ENCODE measurements around the gene TMEM200B. TPM values are rescaled to one million over a fixed set of nuclear protein-coding genes. Genes with fewer than 3 reads are reported as not detected.
A peak's percentile ranks its signal among the peaks of the same experiment; 100 is the strongest.
"Not testable (repeated sequence)": the region's sequence is repeated elsewhere in the genome, so short reads cannot be mapped to it uniquely, and the experiment has no call there.

The TMEM200B gene
- total RNA-seq, 1 experiment from 2014 or later: 1.1 TPM

- CTCF ChIA-PET: no interaction called here
- H3K4me1 ChIP-seq (ENCODE audit: insufficient read depth, low read length, poor library complexity, severe bottlenecking): peaks cover 24% of the 10 kb centered on the region
- BruUV-seq (replicated peaks): no TSS peak
- peak; percentile 83 for DNase-seq (ENCODE audit: low spot score)
- intact Hi-C loops (cut with micrococcal nuclease; ENCODE audit: unreplicated experiment): no loop called here
- H3K27me3 ChIP-seq (replicated peaks; ENCODE audit: insufficient read depth, low read depth, low read length, poor library complexity): no peaks in the 10 kb centered on the region
- POLR2A ChIA-PET (ENCODE audit: low non-redundant PET): interaction anchor here (0.6 to 1.0 kb wide), 2 partner anchors 17 to 24 kb away, joined by 4 to 8 read pairs; no protein-coding TSS in a partner anchor
- TF ChIP-seq, protein P1, sequence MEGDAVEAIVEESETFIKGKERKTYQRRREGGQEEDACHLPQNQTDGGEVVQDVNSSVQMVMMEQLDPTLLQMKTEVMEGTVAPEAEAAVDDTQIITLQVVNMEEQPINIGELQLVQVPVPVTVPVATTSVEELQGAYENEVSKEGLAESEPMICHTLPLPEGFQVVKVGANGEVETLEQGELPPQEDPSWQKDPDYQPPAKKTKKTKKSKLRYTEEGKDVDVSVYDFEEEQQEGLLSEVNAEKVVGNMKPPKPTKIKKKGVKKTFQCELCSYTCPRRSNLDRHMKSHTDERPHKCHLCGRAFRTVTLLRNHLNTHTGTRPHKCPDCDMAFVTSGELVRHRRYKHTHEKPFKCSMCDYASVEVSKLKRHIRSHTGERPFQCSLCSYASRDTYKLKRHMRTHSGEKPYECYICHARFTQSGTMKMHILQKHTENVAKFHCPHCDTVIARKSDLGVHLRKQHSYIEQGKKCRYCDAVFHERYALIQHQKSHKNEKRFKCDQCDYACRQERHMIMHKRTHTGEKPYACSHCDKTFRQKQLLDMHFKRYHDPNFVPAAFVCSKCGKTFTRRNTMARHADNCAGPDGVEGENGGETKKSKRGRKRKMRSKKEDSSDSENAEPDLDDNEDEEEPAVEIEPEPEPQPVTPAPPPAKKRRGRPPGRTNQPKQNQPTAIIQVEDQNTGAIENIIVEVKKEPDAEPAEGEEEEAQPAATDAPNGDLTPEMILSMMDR (conservative IDR thresholded peaks at IDR 0.05; ENCODE audit: low read depth, low read length): no peak
- no peak for TF ChIP-seq EZH2 (IDR thresholded peaks at IDR 0.05; ENCODE audit: borderline replicate concordance, low read depth, low read length, poor library complexity, severe bottlenecking)
- H3K4me3 ChIP-seq (ENCODE audit: low read depth, low read length, poor library complexity, severe bottlenecking): no peak overlapping the region
- H3K9me3 ChIP-seq (ENCODE audit: low read depth, low read length, poor library complexity, severe bottlenecking): no peaks in the 10 kb centered on the region
- peaks cover 89% of the 10 kb centered on the region for H3K36me3 ChIP-seq (ENCODE audit: insufficient read depth, low read length, poor library complexity, severe bottlenecking)
- peak overlapping the region; percentile 77 for H3K27ac ChIP-seq (ENCODE audit: low read depth, low read length, poor library complexity, severe bottlenecking)
Observed at GRCh38 chr1:29156543-29157268, 33.0 kb upstream of the TMEM200B start.

DNA sequence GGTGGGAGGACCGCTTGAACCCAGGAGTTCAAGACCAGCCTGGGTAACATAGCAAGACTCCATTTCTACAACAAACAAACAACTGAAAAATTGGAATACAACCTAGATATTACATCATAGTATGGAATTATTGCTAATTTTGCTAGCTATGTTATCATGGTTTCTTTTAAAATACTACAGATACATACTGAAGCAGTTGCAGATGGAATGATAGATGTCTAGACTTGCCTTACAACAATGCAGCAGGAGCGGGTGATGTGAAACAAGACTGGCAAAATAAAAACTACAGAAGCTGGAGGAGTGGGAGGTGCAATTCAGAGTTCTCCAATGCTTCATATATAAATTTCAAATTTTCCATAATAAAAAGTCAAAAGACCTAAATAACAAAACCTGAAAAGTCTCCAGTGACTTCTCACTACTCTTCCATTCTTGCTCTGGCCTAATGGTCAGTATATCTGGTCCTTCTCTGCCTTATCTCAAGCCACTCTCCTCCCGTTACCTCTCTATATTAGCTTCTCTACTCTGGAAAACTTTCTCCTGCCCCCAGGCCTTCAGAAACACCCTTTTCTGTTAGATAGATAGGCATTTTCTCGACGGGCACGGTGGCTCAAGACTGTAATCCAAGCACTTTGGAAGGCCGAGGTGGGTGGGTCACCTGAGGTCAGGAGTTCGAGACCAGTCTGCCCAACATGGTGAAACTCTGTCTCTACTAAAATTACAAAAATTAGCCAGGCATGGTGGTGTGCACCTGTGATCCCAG, 28.5 kb upstream of the TMEM200B start:
- Histone ChIP-seq H3K4me1 (ENCODE audit: insufficient read depth, low read length, poor library complexity, severe bottlenecking) (peaks cover 9% of the 10 kb centered on the region), H3K27me3 (replicated peaks; ENCODE audit: insufficient read depth, low read depth, low read length, poor library complexity) (no peaks in the 10 kb centered on the region), H3K27ac (ENCODE audit: low read depth, low read length, poor library complexity, severe bottlenecking) (no peak overlapping the region), H3K36me3 (ENCODE audit: insufficient read depth, low read length, poor library complexity, severe bottlenecking) (peaks cover 95% of the 10 kb centered on the region), H3K9me3 (ENCODE audit: low read depth, low read length, poor library complexity, severe bottlenecking) (no peaks in the 10 kb centered on the region), H3K4me3 (ENCODE audit: low read depth, low read length, poor library complexity, severe bottlenecking) (no peak overlapping the region)
- POLR2A ChIA-PET (ENCODE audit: low non-redundant PET): no interaction called here
- CTCF ChIA-PET: no interaction called here
- BruUV-seq (replicated peaks): no TSS peak
- no peak for DNase-seq (ENCODE audit: low spot score)
- intact Hi-C loops (cut with micrococcal nuclease; ENCODE audit: unreplicated experiment): no loop called here
- TF ChIP-seq EZH2 (IDR thresholded peaks at IDR 0.05; ENCODE audit: borderline replicate concordance, low read depth, low read length, poor library complexity, severe bottlenecking): no peak
- TF ChIP-seq, protein P1 (conservative IDR thresholded peaks at IDR 0.05; ENCODE audit: low read depth, low read length): no peak

- CTCF ChIA-PET; H3K27me3 ChIP-seq (replicated peaks; ENCODE audit: insufficient read depth, low read depth, low read length, poor library complexity); H3K4me1 ChIP-seq (ENCODE audit: insufficient read depth, low read length, poor library complexity, severe bottlenecking); BruUV-seq (replicated peaks); H3K4me3 ChIP-seq (ENCODE audit: low read depth, low read length, poor library complexity, severe bottlenecking); DNase-seq (ENCODE audit: low spot score); POLR2A ChIA-PET (ENCODE audit: low non-redundant PET); H3K27ac ChIP-seq (ENCODE audit: low read depth, low read length, poor library complexity, severe bottlenecking); H3K9me3 ChIP-seq (ENCODE audit: low read depth, low read length, poor library complexity, severe bottlenecking); intact Hi-C loops (cut with micrococcal nuclease; ENCODE audit: unreplicated experiment): not testable (repeated sequence)
- H3K36me3 ChIP-seq (ENCODE audit: insufficient read depth, low read length, poor library complexity, severe bottlenecking): peaks cover 93% of the 10 kb centered on the region
Observed at GRCh38 chr1:29150346-29150745, 26.6 kb upstream of the TMEM200B start.
